CD14-positive monocyte (primary cell): Measurements from ENCODE around the gene LRBA. TPM values are rescaled to one million over a fixed set of nuclear protein-coding genes. Genes with fewer than 3 reads are reported as not detected.

Experiments used
- DNase-seq, 3 donors: peaks; one replicate each; pipeline ENCODE4 v3.0.0-alpha.2; 2011 to 2022
- H2AFZ ChIP-seq: 2 replicates; pipeline ENCODE4 v1.6.0; 2012; ENCODE audit warnings: mild to moderate bottlenecking, low read depth, low read length, inconsistent platforms; ENCODE audit not compliant: insufficient read depth, poor library complexity, severe bottlenecking
- H3K27ac ChIP-seq, 2 donors: 1 replicate in 1 of 2; 2 replicates in 1 of 2; pipeline ENCODE4 v1.5.1; 2012 to 2013; ENCODE audit warnings: low read length in 2 of 2, control low read depth in 1 of 2, inconsistent platforms in 1 of 2, low read depth in 1 of 2, mild to moderate bottlenecking in 1 of 2
- H3K27me3 ChIP-seq, 2 donors: one replicate each; pipeline versions ENCODE4 v1.6.0 to v1.6.1; 2011 to 2013; ENCODE audit warnings: low read length in 2 of 2; ENCODE audit not compliant: control insufficient read depth in 2 of 2, insufficient read depth in 2 of 2
- H3K36me3 ChIP-seq, 2 donors: replicated peaks in 1 of 2; 1 replicate in 1 of 2; 2 replicates in 1 of 2; pipeline versions ENCODE4 v1.5.1 to v1.6.1; 2012 to 2013; ENCODE audit warnings: low read length in 2 of 2, control low read depth in 1 of 2, inconsistent platforms in 1 of 2, mild to moderate bottlenecking in 1 of 2; ENCODE audit not compliant: insufficient read depth in 2 of 2, control insufficient read depth in 1 of 2
- H3K4me1 ChIP-seq, 2 donors: 1 replicate in 1 of 2; 2 replicates in 1 of 2; pipeline versions ENCODE4 v1.5.1 to v1.6.1; 2012 to 2013; ENCODE audit warnings: low read length in 2 of 2, control low read depth in 1 of 2, inconsistent platforms in 1 of 2, mild to moderate bottlenecking in 1 of 2, moderate library complexity in 1 of 2; ENCODE audit not compliant: insufficient read depth in 2 of 2, control insufficient read depth in 1 of 2
- H3K4me2 ChIP-seq: replicated peaks from 2 replicates; pipeline ENCODE3; 2012; ENCODE audit warnings: low read length, moderate library complexity, mild to moderate bottlenecking; ENCODE audit not compliant: poor library complexity, severe bottlenecking; ENCODE audit errors: extremely low read depth
- H3K4me3 ChIP-seq, 3 experiments: fragments of 200-600 bp in 1 of 3; sonication (generic) in 1 of 3; replicated peaks in 1 of 3; 1 replicate in 2 of 3; 2 replicates in 1 of 3; pipeline ENCODE4 v1.5.1; 2011 to 2013; ENCODE audit warnings: low read length in 3 of 3, mild to moderate bottlenecking in 3 of 3, control low read depth in 2 of 3, low read depth in 2 of 3, inconsistent platforms in 1 of 3, moderate library complexity in 1 of 3
- H3K79me2 ChIP-seq: 2 replicates; pipeline ENCODE4 v1.6.0; 2012; ENCODE audit warnings: mild to moderate bottlenecking, control low read depth, inconsistent platforms, low read length, moderate library complexity; ENCODE audit not compliant: insufficient read depth
- H3K9ac ChIP-seq: 2 replicates; pipeline ENCODE4 v1.6.0; 2017; ENCODE audit warnings: low read length, mild to moderate bottlenecking; ENCODE audit not compliant: insufficient read depth, poor library complexity, severe bottlenecking
- H3K9me3 ChIP-seq, 2 donors: replicated peaks in 1 of 2; 1 replicate in 1 of 2; 2 replicates in 1 of 2; pipeline versions ENCODE4 v1.5.1 to v1.6.1; 2012 to 2013; ENCODE audit warnings: low read length in 2 of 2, control low read depth in 1 of 2; ENCODE audit not compliant: control insufficient read depth in 1 of 2, insufficient read depth in 1 of 2
- H4K20me1 ChIP-seq: 2 replicates; pipeline ENCODE4 v1.6.0; 2012; ENCODE audit warnings: mild to moderate bottlenecking, low read length, control low read depth, moderate library complexity; ENCODE audit not compliant: insufficient read depth
- H3K27ac Mint-ChIP-seq, 7 donors: one replicate each; pipeline ENCODE4 v1.8.0; 2020; ENCODE audit warnings: mild to moderate bottlenecking in 7 of 7, mixed read lengths in 7 of 7, moderate library complexity in 6 of 7, inconsistent platforms in 2 of 7
- H3K27me3 Mint-ChIP-seq, 3 donors: one replicate each; pipeline ENCODE4 v1.8.0; 2021 to 2022; ENCODE audit warnings: low read depth in 3 of 3, mild to moderate bottlenecking in 3 of 3, mixed read lengths in 3 of 3, moderate library complexity in 3 of 3, inconsistent platforms in 1 of 3
- H3K36me3 Mint-ChIP-seq, 2 donors: one replicate each; pipeline ENCODE4 v1.8.0; 2020; ENCODE audit warnings: mixed read lengths in 2 of 2, inconsistent platforms in 1 of 2, mild to moderate bottlenecking in 1 of 2
- H3K4me1 Mint-ChIP-seq: one replicate; pipeline ENCODE4 v1.8.0; 2020; ENCODE audit warnings: mild to moderate bottlenecking, mixed read lengths
- H3K4me3 Mint-ChIP-seq, 2 donors: one replicate each; pipeline ENCODE4 v1.8.0; 2020; ENCODE audit warnings: mild to moderate bottlenecking in 2 of 2, mixed read lengths in 2 of 2, moderate library complexity in 1 of 2
- H3K9me3 Mint-ChIP-seq, 7 donors: one replicate each; pipeline ENCODE4 v1.8.0; 2020 to 2022; ENCODE audit warnings: mixed read lengths in 7 of 7, mild to moderate bottlenecking in 6 of 7, moderate library complexity in 6 of 7, inconsistent platforms in 2 of 7
- CTCF ChIP-seq: fragments of 200-600 bp; IDR thresholded peaks from one replicate; pipeline ENCODE4 v1.8.0; 2022; ENCODE audit warnings: antibody characterized with exemption, mild to moderate bottlenecking
- WGBS: methylation state at CpG from one replicate; pipeline ENCODE4 v1.1.5; 2013; ENCODE audit warnings: missing lambda C conversion rate; ENCODE audit not compliant: insufficient coverage; 5-methylcytosine and 5-hydroxymethylcytosine counted together
- intact Hi-C, 2 donors: fragments of 100-400 bp; cut with micrococcal nuclease; formaldehyde crosslinking; loops; one replicate each; pipeline versions ENCODE4 v1.15.0 to v1.15.1; 2023
- polyA plus RNA-seq, 3 donors: library from polyadenylated mRNA; depleted of rRNA in 1 of 3; unstranded in 2 of 3; stranded (reverse) in 1 of 3; fragments of 300-500 nt in 2 of 3; fragments of >200 nt in 1 of 3; fragmentation: Illumina TruSeq in 2 of 3; gene quantifications; 1 replicate in 2 of 3; 2 replicates in 1 of 3; pipeline ENCODE4 v1.2.3, GENCODE V29; 2012 to 2021

Gene LRBA
- polyA plus RNA-seq, 3 donors, result 1.5 to 5.5 (median 4.4) TPM

GRCh38 chr4:150402871-150403272, 612.2 kb downstream of the LRBA start:
- H3K27ac ChIP-seq, result no peak overlapping the region
- Mint-ChIP-seq H3K4me3 (no peak overlapping the region), H3K27me3 (no peaks in the 10 kb centered on the region), H3K36me3 (peaks cover 0 to 1% of the 10 kb centered on the region in 2 donors), H3K4me1 (peaks cover 6% of the 10 kb centered on the region), H3K27ac (no peak overlapping the region), H3K9me3 (peaks cover 0 to 4% (median 0%) of the 10 kb centered on the region in 7 donors)
- 12% methylated on average over 3 of the region's 5 CpGs for WGBS
- H3K9ac ChIP-seq, result no peak overlapping the region
- intact Hi-C loops, result no loop called here
- H2AFZ ChIP-seq, result no peak overlapping the region
- DNase-seq, result no peak
- no peaks in the 10 kb centered on the region for H3K79me2 ChIP-seq
- no peaks in the 10 kb centered on the region for H3K36me3 ChIP-seq
- H3K27me3 ChIP-seq, result no peaks in the 10 kb centered on the region
- peaks cover 0 to 4% of the 10 kb centered on the region in 2 donors for H3K4me1 ChIP-seq
- H3K9me3 ChIP-seq, result no peaks in the 10 kb centered on the region
- no peak overlapping the region for H3K4me2 ChIP-seq
- H4K20me1 ChIP-seq, result no peaks in the 10 kb centered on the region
- no peak overlapping the region for H3K4me3 ChIP-seq
- no peak for TF ChIP-seq CTCF

GRCh38 chr4:150401083-150401687, 613.9 kb downstream of the LRBA start:
- H3K27ac Mint-ChIP-seq, result no peak overlapping the region
- no peaks in the 10 kb centered on the region for H4K20me1 ChIP-seq
- no peak overlapping the region for H3K27ac ChIP-seq
- no peak overlapping the region for H3K4me3 Mint-ChIP-seq
- DNase-seq, result no peak
- no peaks in the 10 kb centered on the region for H3K79me2 ChIP-seq
- peaks cover 0 to 1% (median 0%) of the 10 kb centered on the region in 3 donors for H3K27me3 Mint-ChIP-seq
- no peaks in the 10 kb centered on the region for H3K36me3 ChIP-seq
- no peak overlapping the region for H3K9ac ChIP-seq
- peaks cover 0 to 1% of the 10 kb centered on the region in 2 donors for H3K36me3 Mint-ChIP-seq
- no peaks in the 10 kb centered on the region for H3K9me3 ChIP-seq
- H3K4me2 ChIP-seq, result no peak overlapping the region
- TF ChIP-seq CTCF, result no peak
- H3K4me1 Mint-ChIP-seq, result peaks cover 6% of the 10 kb centered on the region
- no peak overlapping the region for H3K4me3 ChIP-seq
- intact Hi-C loops, result no loop called here
- WGBS, result 83% methylated on average over 2 of the region's 7 CpGs
- H3K9me3 Mint-ChIP-seq, result peaks cover 0 to 3% (median 0%) of the 10 kb centered on the region in 7 donors
- H2AFZ ChIP-seq, result no peak overlapping the region
- no peaks in the 10 kb centered on the region for H3K27me3 ChIP-seq
- H3K4me1 ChIP-seq, result peaks cover 0 to 4% of the 10 kb centered on the region in 2 donors
